Measurements from ENCODE around the gene ADAMTS17.

ADAMTS17 gene

GRCh38 chr15:100193277-100193860 is 148.4 kb downstream of the ADAMTS17 start:
- DNase-seq, result no peak

- peak; percentile 85 for DNase-seq
Observed at GRCh38 chr15:100192097-100193080, 149.4 kb downstream of the ADAMTS17 start.

DNA sequence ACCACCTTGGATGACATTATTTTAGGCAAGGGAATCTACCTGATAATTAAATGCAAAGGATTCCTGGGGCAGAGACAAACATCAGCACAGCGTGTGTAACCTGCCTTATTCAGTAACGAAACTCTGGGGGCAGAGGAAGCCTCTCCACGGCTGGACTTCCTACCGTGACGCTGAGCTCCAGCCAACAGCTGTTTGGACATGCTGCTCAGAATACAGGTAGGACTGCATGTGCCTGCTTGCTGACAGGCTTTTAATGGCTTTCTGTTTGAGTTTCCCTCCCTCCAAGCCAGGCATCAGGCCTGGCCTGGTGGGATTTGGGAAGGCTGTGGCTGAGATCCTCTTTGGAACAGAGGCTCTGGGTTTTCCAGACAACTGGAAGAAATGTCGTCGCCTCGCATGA is 150.6 kb downstream of the ADAMTS17 start:
- no peak for DNase-seq

DNA sequence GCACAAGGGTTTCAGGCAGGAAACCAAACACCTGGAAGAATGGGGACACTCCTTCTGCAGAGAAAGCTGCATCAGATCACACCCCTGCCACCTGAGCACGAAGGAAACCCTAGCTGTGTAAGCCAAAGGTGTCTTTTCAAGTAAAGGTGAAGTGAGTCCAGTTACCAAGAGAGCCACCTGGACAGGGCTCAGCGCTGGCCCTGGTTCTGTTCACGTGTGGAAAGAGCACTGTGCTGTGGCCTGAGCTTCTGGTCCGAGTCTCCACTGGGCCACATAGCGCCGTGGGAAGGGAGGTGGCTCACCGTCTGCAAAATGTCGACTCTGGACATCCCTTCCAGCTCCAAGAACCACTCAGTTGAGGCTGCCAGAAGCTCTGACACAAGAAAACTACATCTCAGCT is 151.1 kb downstream of the ADAMTS17 start:
- DNase-seq, result peak; percentile 28

DNA sequence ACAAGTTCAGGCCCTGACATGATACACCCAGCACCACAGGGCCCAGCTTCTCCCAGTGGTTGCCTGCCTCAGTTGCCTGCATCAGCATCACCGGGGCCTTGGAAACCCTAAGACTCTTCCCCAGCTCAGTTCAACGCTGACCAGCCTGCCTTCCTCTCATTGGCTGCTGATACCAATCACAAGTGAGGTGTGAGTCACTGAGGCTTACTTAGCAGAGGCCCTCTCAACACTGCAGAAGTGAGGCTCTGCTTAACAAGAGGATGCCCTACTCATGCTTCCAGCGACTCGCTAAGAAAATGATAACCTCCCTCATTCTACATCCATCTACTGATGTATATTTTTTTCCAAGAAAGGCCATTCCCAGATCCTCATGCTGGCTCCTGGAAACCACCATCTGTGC is 151.9 kb downstream of the ADAMTS17 start:
- peak; percentile 80 for DNase-seq

GRCh38 chr15:100189319-100189718 is 152.5 kb downstream of the ADAMTS17 start:
- DNase-seq, result no peak

GRCh38 chr15:100187677-100188076 is 154.1 kb downstream of the ADAMTS17 start:
- DNase-seq, result peak; percentile 45

GRCh38 chr15:100186960-100187359 is 154.8 kb downstream of the ADAMTS17 start:
- DNase-seq, result no peak

DNA sequence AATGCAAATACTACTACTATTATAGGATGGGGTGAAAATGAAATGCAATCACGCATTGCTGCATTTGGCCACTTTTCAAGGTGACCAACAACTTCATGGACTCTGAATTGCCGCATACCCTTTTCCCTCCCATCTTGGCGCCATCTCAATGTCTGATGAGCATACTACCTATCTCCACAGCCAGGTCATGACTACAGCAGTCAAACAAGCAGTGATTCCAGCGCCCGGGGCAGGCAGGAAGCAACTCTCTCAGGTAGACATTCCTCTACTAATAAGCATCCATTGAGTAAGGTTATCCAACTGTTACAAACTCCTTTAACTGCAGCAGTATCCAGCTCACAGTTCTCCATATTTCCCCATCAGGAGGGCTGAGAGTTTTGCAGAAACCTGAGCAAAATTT is 155.4 kb downstream of the ADAMTS17 start:
- DNase-seq, result peak; percentile 44

GRCh38 chr15:100183921-100184495 is 157.8 kb downstream of the ADAMTS17 start:
- DNase-seq, result peak; percentile 39

GRCh38 chr15:100180921-100181320 is 160.9 kb downstream of the ADAMTS17 start:
- no peak for DNase-seq

DNA sequence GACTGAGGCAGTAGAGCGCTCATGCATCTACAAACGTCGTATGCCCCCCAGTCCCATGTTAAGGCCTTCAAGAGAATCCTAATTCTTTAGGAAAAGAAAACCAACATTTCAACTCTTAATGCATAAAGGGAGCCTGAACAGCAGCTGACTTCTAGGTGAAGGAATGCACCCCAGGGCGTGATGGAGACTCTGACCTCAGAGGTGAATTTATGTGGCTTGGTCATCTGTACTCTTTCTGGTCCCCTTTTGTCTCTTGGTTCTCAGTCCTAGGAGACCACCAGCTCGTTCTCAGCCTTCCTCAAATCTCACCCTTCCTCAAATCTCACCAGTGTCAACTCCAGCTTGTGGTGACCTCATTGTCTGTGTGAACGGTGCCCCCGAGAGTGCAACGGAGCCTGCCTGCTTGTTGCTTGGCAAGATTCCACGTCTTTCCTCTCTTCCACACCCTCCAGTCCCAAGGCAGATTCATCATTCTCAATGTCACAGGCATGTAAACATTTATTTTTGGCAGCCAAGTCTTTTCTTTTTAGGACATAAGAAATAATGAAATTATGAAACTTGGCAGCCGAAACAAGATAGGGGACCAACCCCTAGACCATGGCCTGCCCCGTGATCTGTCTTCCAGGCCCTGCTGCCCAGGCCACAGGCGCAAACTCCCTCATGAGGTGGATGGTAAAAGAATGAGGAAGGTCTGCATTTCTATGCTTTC is 166.2 kb downstream of the ADAMTS17 start:
- DNase-seq, result peak; percentile 68

DNA sequence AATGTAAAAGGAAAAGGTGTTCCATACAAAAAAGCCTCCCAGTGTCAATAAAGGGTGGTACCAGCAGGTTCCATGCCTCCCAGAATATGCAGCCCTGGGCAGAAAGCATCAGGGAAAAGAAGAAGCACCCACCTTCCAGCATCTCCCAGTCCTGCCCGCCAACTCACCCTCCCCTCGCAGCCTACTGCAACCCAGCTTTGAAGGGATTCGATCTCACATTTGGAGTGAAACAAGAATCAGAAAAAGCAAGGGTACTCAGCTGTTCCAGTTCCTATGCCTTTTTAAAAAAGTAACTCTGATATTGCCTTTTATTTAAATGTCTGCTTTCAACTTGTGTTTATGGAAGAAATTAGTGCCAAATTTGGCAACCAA is 166.9 kb downstream of the ADAMTS17 start:
- DNase-seq, result peak; percentile 37

DNA sequence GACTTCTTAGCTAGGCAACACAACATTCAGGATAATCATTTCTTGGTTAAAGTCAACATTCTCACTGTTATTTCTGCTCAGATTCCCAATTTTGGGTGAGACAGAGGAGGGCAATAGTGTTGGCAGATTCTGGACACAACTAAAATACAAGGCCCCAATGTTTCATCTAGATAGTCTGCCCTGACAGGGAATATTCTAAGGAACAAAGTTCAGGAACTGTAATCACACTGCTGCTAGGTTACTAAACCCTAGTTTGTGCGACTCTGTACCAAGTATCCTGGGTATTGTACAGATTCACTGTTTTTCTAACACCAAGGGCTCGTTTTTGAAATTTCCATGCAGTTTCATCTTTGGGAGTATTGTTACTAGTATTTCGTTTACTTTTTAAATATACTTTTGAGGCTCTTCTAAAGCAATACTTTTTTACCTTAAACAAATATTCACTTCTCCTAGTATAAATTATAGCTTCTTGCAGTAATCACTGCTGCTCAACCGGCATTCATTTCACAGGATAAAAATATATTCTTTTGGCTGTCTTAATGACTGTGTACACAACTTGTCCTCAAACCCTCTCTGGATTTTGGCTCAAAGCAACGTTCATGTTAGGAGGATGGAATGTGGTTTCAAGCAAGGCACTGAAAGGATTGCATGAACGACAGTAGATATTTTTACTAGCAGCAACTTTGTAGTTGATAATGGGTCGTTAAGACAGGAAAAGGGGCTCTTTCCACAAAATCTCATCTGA is 167.4 kb downstream of the ADAMTS17 start:
- peak; percentile 7 for DNase-seq

DNA sequence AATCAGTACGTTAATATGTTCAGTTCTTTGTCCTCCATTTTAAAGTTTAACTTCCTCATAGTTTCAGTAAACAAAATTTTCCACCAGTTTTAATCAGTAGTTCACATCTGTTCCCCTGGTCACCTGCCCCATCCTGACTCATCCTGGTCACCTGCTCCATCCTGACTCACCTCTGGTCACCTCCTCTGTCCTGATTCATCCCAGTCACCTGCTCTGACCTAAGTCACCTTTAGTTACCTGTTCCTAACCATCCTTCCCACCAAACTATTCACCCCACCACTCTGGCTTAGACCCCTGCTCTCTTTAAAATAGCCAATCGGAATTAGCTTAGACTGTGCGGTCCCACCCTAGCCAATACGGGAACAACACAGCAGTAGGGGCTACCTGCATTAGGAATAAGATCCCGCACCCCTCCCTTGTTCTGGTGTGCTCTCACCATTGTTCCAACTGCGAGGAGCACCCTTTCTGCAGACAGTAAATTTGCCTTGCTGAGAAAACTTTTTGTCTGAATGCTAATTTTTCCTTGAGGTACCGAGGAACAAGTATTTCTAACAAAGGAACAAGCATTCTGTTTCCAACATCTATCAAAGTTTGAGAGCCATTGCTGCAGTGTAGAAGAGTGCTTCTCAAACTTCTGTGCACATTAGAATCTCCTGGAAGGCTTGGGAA is 169.3 kb downstream of the ADAMTS17 start:
- DNase-seq, result peak; percentile 64

- peak; percentile 48 for DNase-seq
Observed at GRCh38 chr15:100171411-100171810, 170.4 kb downstream of the ADAMTS17 start.

GRCh38 chr15:100170291-100171210 is 171.2 kb downstream of the ADAMTS17 start:
- DNase-seq, result no peak

DNA sequence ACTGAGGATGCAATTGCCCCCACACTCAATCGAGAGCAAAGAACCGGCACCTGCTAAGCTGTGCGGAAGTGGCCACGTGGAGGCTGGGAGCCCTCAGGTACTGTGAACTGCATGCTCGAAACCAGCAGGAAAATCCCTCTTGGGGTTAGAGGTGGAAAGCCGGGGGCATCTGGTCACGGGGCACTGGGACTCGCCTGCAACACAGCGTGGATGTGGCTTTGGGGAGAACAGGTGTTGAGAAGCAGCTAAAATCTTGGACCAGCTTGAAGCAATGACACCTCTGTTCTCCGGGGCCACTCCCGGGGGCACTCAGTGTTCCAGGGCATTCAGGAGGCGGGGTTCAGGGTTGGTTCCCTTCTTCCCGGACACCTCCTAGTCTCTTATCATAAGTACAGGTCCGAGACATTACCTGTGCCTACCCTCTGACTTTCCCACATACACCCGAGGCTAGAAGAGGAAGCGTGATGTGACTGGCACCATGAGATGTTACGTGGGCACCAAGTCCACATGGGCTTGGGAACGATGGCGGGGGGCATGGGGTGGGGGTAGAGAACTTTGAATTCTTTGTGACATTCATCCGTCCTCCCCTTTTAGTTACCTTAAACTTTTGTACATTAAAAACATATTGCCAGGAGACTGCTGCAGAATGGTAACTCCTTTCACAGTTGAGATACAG is 172.0 kb downstream of the ADAMTS17 start:
- no peak for DNase-seq

GRCh38 chr15:100168787-100169186 is 173.0 kb downstream of the ADAMTS17 start:
- no peak for DNase-seq

DNA sequence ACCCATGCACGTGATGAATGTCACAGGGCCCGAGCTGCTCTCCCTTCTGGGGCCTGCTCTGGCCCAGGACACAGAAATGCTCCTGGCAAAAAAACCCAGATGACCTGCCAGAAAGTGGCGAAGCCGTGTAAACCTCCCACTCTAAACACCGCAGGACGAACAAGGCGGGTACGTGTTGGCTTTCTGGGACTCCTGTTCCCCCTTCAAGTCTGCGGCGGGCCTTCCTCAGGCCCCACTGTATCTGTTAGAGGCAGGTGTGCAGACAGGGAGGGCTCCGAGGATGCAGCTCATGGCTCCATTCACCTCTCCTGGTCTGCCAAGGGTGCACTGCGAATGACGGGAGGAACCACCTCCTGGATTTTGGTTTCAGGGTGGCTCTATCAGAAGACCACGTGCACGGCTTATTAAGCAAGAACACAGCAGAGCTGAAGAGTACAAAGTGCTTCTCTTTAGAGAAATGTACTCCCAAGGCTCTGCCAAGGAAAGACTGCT is 173.8 kb downstream of the ADAMTS17 start:
- no peak for DNase-seq
